HG02885 (cell line): ENCODE measurements around the gene MAP3K9.
"Not testable (repeated sequence)": the region's sequence is repeated elsewhere in the genome, so short reads cannot be mapped to it uniquely, and the experiment has no call there.

Experiments used
- ATAC-seq: cut with Tn5 transposase; IDR thresholded peaks from one replicate; pipeline ENCODE4 v1.9.1; 2021; ENCODE audit warnings: mild to moderate bottlenecking; ENCODE audit not compliant: unreplicated experiment, poor library complexity

Gene MAP3K9

GRCh38 chr14:70809225-70810219 lies at the start of gene MAP3K9:
Gene MAP3K9, minus strand, starts transcription at chr14:70809513. Its CDS starts 342 bp downstream, at chr14:70809171.
- peak; percentile 87 for ATAC-seq

- ATAC-seq, result no peak
These were observed 49.3 kb upstream of the MAP3K9 start for GRCh38 chr14:70858641-70859040.

- no peak for ATAC-seq
These were observed 48.2 kb upstream of the MAP3K9 start for GRCh38 chr14:70857496-70857890.

GRCh38 chr14:70856851-70857495 lies 47.7 kb upstream of the MAP3K9 start:
- ATAC-seq, result no peak

GRCh38 chr14:70855486-70855885 lies 46.2 kb upstream of the MAP3K9 start:
- ATAC-seq, result no peak

GRCh38 chr14:70853658-70854057 lies 44.3 kb upstream of the MAP3K9 start:
- not testable (repeated sequence) for ATAC-seq

- ATAC-seq, result no peak
These were observed 38.2 kb upstream of the MAP3K9 start for GRCh38 chr14:70847406-70848090.

- no peak for ATAC-seq
These were observed 36.3 kb upstream of the MAP3K9 start for GRCh38 chr14:70845601-70846000.

GRCh38 chr14:70842851-70843462 lies 33.6 kb upstream of the MAP3K9 start:
- ATAC-seq, result no peak

GRCh38 chr14:70838076-70838475 lies 28.8 kb upstream of the MAP3K9 start:
- ATAC-seq, result no peak

- no peak for ATAC-seq
These were observed 27.6 kb upstream of the MAP3K9 start for GRCh38 chr14:70836946-70837345.

- ATAC-seq, result no peak
These were observed 24.6 kb upstream of the MAP3K9 start for GRCh38 chr14:70833884-70834283.

GRCh38 chr14:70832561-70833305 lies 23.4 kb upstream of the MAP3K9 start:
- ATAC-seq, result no peak

- ATAC-seq, result no peak
These were observed 21.9 kb upstream of the MAP3K9 start for GRCh38 chr14:70830998-70831781.

- ATAC-seq, result no peak
These were observed 18.9 kb upstream of the MAP3K9 start for GRCh38 chr14:70828188-70828587.

GRCh38 chr14:70827752-70828151 lies 18.4 kb upstream of the MAP3K9 start:
- no peak for ATAC-seq

- no peak for ATAC-seq
These were observed 18.0 kb upstream of the MAP3K9 start for GRCh38 chr14:70827347-70827746.

GRCh38 chr14:70823281-70823680 lies 14.0 kb upstream of the MAP3K9 start:
- ATAC-seq, result no peak
